HG03442 (cell line): Measurements from ENCODE around the gene IFI6.
"Not testable (repeated sequence)": the region's sequence is repeated elsewhere in the genome, so short reads cannot be mapped to it uniquely, and the experiment has no call there.

Experiments
- ATAC-seq: cut with Tn5 transposase; IDR thresholded peaks from one replicate; pipeline ENCODE4 v1.9.1; 2021; ENCODE audit warnings: mild to moderate bottlenecking, moderate library complexity; ENCODE audit not compliant: unreplicated experiment

IFI6 gene

GRCh38 chr1:27671964-27672749 lies at the start of gene IFI6:
IFI6 (minus strand) TSS chr1:27672192; CDS start chr1:27669314, 2,878 bp downstream.
- ATAC-seq, result peak; percentile 79

GRCh38 chr1:27719286-27720251 lies 47.6 kb upstream of the IFI6 start:
- no peak for ATAC-seq

- ATAC-seq, result no peak
Observed at GRCh38 chr1:27716262-27716895, 44.4 kb upstream of the IFI6 start.

- ATAC-seq, result no peak
Observed at GRCh38 chr1:27713869-27714513, 42.0 kb upstream of the IFI6 start.

- ATAC-seq, result no peak
Observed at GRCh38 chr1:27713139-27713725, 41.2 kb upstream of the IFI6 start.

GRCh38 chr1:27710574-27710973 lies 38.6 kb upstream of the IFI6 start:
- no peak for ATAC-seq

GRCh38 chr1:27705545-27705944 lies 33.6 kb upstream of the IFI6 start:
- no peak for ATAC-seq

- no peak for ATAC-seq
Observed at GRCh38 chr1:27704958-27705357, 33.0 kb upstream of the IFI6 start.

GRCh38 chr1:27696835-27697234 lies 24.8 kb upstream of the IFI6 start:
- not testable (repeated sequence) for ATAC-seq

GRCh38 chr1:27690183-27690582 lies 18.2 kb upstream of the IFI6 start:
- no peak for ATAC-seq

- ATAC-seq, result no peak
Observed at GRCh38 chr1:27689423-27690173, 17.6 kb upstream of the IFI6 start.

- no peak for ATAC-seq
Observed at GRCh38 chr1:27687906-27688305, 15.9 kb upstream of the IFI6 start.

- ATAC-seq, result no peak
Observed at GRCh38 chr1:27686223-27686990, 14.4 kb upstream of the IFI6 start.

- ATAC-seq, result no peak
Observed at GRCh38 chr1:27684176-27684575, 12.2 kb upstream of the IFI6 start.

GRCh38 chr1:27682351-27682944 lies 10.5 kb upstream of the IFI6 start:
- ATAC-seq, result no peak

- not testable (repeated sequence) for ATAC-seq
Observed at GRCh38 chr1:27681580-27681979, 9.6 kb upstream of the IFI6 start.

GRCh38 chr1:27680225-27680791 lies 8.3 kb upstream of the IFI6 start:
- not testable (repeated sequence) for ATAC-seq

- no peak for ATAC-seq
Observed at GRCh38 chr1:27678747-27679146, 6.8 kb upstream of the IFI6 start.
